ENCODE measurements around the gene HEMK1. TPM values are rescaled to one million over a fixed set of nuclear protein-coding genes. Genes with fewer than 3 reads are reported as not detected.

HEMK1 gene
- total and polyA plus RNA-seq, 2 of the 8 experiments (the other 6 are each of a cell fraction or from before 2014, with no cell fraction given): 9.7 to 10.6 TPM

DNA sequence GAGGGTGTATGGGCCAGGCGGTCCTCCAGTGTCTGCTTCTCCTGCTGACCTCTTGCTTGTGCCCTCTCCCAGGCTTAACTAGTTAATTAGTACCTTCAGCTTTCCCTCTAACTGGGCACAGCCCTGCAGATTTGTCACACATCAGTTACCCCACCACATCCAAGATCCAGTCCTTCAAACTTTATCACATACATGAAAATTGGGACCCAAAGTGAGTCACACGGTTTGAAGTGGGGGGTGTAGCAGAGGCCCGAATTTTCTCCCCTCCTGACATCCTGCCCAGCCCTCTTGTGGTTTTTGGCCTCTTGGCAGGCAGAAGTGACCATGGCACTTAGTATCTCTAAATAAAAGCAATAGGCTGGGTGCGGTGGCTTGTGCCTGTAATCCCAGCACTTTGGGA, 51.5 kb downstream of the HEMK1 start:
- Histone ChIP-seq H3K4ac (replicated peaks; ENCODE audit: insufficient read length, low read depth, low read length) (no peak overlapping the region), H3K23me2 (ENCODE audit: low read depth, low read length) (peaks cover 11% of the 10 kb centered on the region), H2BK15ac (ENCODE audit: low read length) (no peak overlapping the region), H2BK12ac (ENCODE audit: low read depth, low read length) (no peak overlapping the region; the same call in 1 of the 2 replicates), H2BK5ac (ENCODE audit: low read depth, low read length) (no peak overlapping the region), H2BK20ac (ENCODE audit: low read length) (no peak overlapping the region), H3K27me3 (replicated peaks in 1 of 4; ENCODE audit: control insufficient read depth in 3 of 4, extremely low read depth in 1 of 4, insufficient read depth in 3 of 4, low read length in 3 of 4) (peaks cover 0 to 3% (median 0%) of the 10 kb centered on the region in 4 experiments; a peak in 1 of 7 replicates), H3K9me3 (ENCODE audit: insufficient read depth in 2 of 2, low read depth in 1 of 2, low read length in 1 of 2) (no peaks in the 10 kb centered on the region), H3K18ac (ENCODE audit: extremely low read depth, low read length) (no peak overlapping the region), H3K56ac (replicated peaks; ENCODE audit: insufficient read length, low read depth, low read length) (no peak overlapping the region), H3K79me2 (ENCODE audit: control insufficient read depth in 1 of 2, insufficient read depth in 2 of 2, low read length in 2 of 2) (peaks cover 0 to 28% of the 10 kb centered on the region in 2 experiments; a peak in 1 of 4 replicates), H3K4me2 (ENCODE audit: insufficient read depth in 1 of 2, low read depth in 2 of 2, low read length in 2 of 2) (no peak overlapping the region), H3K9ac (replicated peaks in 1 of 4; ENCODE audit: extremely low read depth in 1 of 4, low read depth in 3 of 4, low read length in 3 of 4) (no peak overlapping the region), H3K36me3 (ENCODE audit: control insufficient read depth in 2 of 4, insufficient read depth in 4 of 4, low read length in 3 of 4) (peaks cover 0 to 3% (median 0%) of the 10 kb centered on the region in 4 experiments; a peak in 2 of 8 replicates), H2AK5ac (ENCODE audit: low read depth, low read length) (no peak overlapping the region), H3K23ac (ENCODE audit: insufficient read length) (no peak overlapping the region), H4K91ac (replicated peaks; ENCODE audit: insufficient read length, low read length) (no peak overlapping the region), H3K4me1 (replicated peaks in 1 of 4; ENCODE audit: control insufficient read depth in 3 of 4, insufficient read depth in 4 of 4, low read length in 3 of 4) (peaks cover 0 to 24% (median 13%) of the 10 kb centered on the region in 4 experiments; a peak in 6 of 7 replicates), H3K4me3 (ENCODE audit: extremely low read depth in 1 of 4, insufficient read depth in 2 of 4, low read depth in 3 of 4, low read length in 4 of 4) (no peak overlapping the region), H4K5ac (ENCODE audit: insufficient read length, low read depth, low read length) (no peak overlapping the region), H2BK120ac (replicated peaks; ENCODE audit: low read depth, low read length) (no peak overlapping the region), H3K79me1 (ENCODE audit: low read depth, low read length) (peaks cover 5% of the 10 kb centered on the region), H4K20me1 (replicated peaks in 1 of 2; ENCODE audit: control insufficient read depth in 1 of 2, insufficient read depth in 2 of 2, low read length in 2 of 2) (peaks cover 6 to 17% of the 10 kb centered on the region in 2 experiments), H4K8ac (ENCODE audit: extremely low read depth, insufficient read depth, low read length) (no peak overlapping the region), H2AFZ (ENCODE audit: low read length) (no peak overlapping the region), H3K14ac (ENCODE audit: insufficient read length) (no peak overlapping the region), H3K27ac (ENCODE audit: low read depth, low read length) (no peak overlapping the region)
- 79% methylated on average over 4 of the region's 4 CpGs; no CpG with 5 or more reads in 1 of the 2 experiments for WGBS, 2 experiments (ENCODE audit: extremely low coverage in 1 of 2, insufficient coverage in 1 of 2, insufficient read length in 1 of 2, insufficient replicate concordance in 2 of 2, low coverage in 1 of 2, low lambda C conversion rate in 2 of 2, missing lambda C conversion rate in 1 of 2)
- CTCF ChIA-PET (ENCODE audit: partially characterized antibody): interaction anchor here (1.4 to 63.8 kb wide), 5 partner anchors 1 to 757 kb away, joined by 3 to 1262 read pairs (median 863); partner anchors contain the start of genes C3orf18, CISH, DOCK3 and HEMK1
- POLR2A ChIA-PET (ENCODE audit: partially characterized antibody): interaction anchor here (3.8 kb wide), 1 partner anchor 31 kb away, joined by 15 read pairs; no protein-coding TSS in a partner anchor
- DNase-seq (ENCODE audit: low read depth in 1 of 2, low spot score in 2 of 2) (no peak), FAIRE-seq (no peak)
- TF ChIP-seq ZNF274 (IDR thresholded peaks at IDR 0.05; ENCODE audit: borderline replicate concordance, extremely low read depth, low read length): no peak
- TF ChIP-seq MAFK (IDR thresholded peaks at IDR 0.05; ENCODE audit: low read depth, low read length): no peak
- TF ChIP-seq SUZ12 (IDR thresholded peaks at IDR 0.05; ENCODE audit: low read length): no peak
- TF ChIP-seq CTCF (IDR thresholded peaks at IDR 0.05; ENCODE audit: control extremely low read depth in 1 of 3, insufficient read depth in 1 of 3, low read depth in 1 of 3, low read length in 3 of 3): no peak
- TF ChIP-seq HDAC2 (IDR thresholded peaks at IDR 0.05; ENCODE audit: borderline replicate concordance in 1 of 2, low read depth in 2 of 2, low read length in 2 of 2): no peak
